Measurements from ENCODE around the gene PRPF19. TPM values are rescaled to one million over a fixed set of nuclear protein-coding genes. Genes with fewer than 3 reads are reported as not detected.

PRPF19 gene
- total and polyA plus RNA-seq, 2 of the 13 experiments (the other 11 are each of a cell fraction or from before 2014, with no cell fraction given): 27.4 to 91.1 TPM

- TF ChIP-seq, protein P1, sequence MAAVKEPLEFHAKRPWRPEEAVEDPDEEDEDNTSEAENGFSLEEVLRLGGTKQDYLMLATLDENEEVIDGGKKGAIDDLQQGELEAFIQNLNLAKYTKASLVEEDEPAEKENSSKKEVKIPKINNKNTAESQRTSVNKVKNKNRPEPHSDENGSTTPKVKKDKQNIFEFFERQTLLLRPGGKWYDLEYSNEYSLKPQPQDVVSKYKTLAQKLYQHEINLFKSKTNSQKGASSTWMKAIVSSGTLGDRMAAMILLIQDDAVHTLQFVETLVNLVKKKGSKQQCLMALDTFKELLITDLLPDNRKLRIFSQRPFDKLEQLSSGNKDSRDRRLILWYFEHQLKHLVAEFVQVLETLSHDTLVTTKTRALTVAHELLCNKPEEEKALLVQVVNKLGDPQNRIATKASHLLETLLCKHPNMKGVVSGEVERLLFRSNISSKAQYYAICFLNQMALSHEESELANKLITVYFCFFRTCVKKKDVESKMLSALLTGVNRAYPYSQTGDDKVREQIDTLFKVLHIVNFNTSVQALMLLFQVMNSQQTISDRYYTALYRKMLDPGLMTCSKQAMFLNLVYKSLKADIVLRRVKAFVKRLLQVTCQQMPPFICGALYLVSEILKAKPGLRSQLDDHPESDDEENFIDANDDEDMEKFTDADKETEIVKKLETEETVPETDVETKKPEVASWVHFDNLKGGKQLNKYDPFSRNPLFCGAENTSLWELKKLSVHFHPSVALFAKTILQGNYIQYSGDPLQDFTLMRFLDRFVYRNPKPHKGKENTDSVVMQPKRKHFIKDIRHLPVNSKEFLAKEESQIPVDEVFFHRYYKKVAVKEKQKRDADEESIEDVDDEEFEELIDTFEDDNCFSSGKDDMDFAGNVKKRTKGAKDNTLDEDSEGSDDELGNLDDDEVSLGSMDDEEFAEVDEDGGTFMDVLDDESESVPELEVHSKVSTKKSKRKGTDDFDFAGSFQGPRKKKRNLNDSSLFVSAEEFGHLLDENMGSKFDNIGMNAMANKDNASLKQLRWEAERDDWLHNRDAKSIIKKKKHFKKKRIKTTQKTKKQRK (IDR thresholded peaks at IDR 0.05; ENCODE audit: low read length): no peak
- TF ChIP-seq ZFAT (CRISPR knock-in tag; conservative IDR thresholded peaks at IDR 0.05): no peak
- TF ChIP-seq, protein P2, sequence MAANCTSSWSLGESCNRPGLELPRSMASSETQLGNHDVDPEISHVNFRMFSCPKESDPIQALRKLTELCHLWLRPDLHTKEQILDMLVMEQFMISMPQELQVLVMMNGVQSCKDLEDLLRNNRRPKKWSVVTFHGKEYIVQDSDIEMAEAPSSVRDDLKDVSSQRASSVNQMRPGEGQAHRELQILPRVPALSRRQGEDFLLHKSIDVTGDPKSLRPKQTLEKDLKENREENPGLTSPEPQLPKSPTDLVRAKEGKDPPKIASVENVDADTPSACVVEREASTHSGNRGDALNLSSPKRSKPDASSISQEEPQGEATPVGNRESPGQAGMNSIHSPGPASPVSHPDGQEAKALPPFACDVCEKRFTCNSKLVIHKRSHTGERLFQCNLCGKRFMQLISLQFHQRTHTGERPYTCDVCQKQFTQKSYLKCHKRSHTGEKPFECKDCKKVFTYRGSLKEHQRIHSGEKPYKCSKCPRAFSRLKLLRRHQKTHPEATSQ (CRISPR knock-in tag; IDR thresholded peaks at IDR 0.05; ENCODE audit: borderline replicate concordance): no peak
- TF ChIP-seq ZNF121 (CRISPR knock-in tag; IDR thresholded peaks at IDR 0.05): peak; percentile 70
- TF ChIP-seq TFAP4 (IDR thresholded peaks at IDR 0.05; ENCODE audit: borderline replicate concordance, low read depth): peak; percentile 91
- no peak for TF ChIP-seq ETV6 (CRISPR knock-in tag; conservative IDR thresholded peaks at IDR 0.05)
- TF ChIP-seq, protein P3, sequence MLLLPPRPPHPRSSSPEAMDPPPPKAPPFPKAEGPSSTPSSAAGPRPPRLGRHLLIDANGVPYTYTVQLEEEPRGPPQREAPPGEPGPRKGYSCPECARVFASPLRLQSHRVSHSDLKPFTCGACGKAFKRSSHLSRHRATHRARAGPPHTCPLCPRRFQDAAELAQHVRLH (CRISPR knock-in tag; IDR thresholded peaks at IDR 0.05; ENCODE audit: borderline replicate concordance, low read depth): peak; percentile 93; the same call in 1 of the 2 replicates
- TF ChIP-seq ZC3H13 (CRISPR knock-in tag; IDR thresholded peaks at IDR 0.05): peak; percentile 80; the same call in 1 of the 2 replicates
- TF ChIP-seq, protein P4, sequence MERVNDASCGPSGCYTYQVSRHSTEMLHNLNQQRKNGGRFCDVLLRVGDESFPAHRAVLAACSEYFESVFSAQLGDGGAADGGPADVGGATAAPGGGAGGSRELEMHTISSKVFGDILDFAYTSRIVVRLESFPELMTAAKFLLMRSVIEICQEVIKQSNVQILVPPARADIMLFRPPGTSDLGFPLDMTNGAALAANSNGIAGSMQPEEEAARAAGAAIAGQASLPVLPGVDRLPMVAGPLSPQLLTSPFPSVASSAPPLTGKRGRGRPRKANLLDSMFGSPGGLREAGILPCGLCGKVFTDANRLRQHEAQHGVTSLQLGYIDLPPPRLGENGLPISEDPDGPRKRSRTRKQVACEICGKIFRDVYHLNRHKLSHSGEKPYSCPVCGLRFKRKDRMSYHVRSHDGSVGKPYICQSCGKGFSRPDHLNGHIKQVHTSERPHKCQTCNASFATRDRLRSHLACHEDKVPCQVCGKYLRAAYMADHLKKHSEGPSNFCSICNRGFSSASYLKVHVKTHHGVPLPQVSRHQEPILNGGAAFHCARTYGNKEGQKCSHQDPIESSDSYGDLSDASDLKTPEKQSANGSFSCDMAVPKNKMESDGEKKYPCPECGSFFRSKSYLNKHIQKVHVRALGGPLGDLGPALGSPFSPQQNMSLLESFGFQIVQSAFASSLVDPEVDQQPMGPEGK (CRISPR knock-in tag; IDR thresholded peaks at IDR 0.05): peak; percentile 78
- TF ChIP-seq GFI1 (CRISPR knock-in tag; IDR thresholded peaks at IDR 0.05; ENCODE audit: borderline replicate concordance): peak; percentile 91
- TF ChIP-seq, protein P5, sequence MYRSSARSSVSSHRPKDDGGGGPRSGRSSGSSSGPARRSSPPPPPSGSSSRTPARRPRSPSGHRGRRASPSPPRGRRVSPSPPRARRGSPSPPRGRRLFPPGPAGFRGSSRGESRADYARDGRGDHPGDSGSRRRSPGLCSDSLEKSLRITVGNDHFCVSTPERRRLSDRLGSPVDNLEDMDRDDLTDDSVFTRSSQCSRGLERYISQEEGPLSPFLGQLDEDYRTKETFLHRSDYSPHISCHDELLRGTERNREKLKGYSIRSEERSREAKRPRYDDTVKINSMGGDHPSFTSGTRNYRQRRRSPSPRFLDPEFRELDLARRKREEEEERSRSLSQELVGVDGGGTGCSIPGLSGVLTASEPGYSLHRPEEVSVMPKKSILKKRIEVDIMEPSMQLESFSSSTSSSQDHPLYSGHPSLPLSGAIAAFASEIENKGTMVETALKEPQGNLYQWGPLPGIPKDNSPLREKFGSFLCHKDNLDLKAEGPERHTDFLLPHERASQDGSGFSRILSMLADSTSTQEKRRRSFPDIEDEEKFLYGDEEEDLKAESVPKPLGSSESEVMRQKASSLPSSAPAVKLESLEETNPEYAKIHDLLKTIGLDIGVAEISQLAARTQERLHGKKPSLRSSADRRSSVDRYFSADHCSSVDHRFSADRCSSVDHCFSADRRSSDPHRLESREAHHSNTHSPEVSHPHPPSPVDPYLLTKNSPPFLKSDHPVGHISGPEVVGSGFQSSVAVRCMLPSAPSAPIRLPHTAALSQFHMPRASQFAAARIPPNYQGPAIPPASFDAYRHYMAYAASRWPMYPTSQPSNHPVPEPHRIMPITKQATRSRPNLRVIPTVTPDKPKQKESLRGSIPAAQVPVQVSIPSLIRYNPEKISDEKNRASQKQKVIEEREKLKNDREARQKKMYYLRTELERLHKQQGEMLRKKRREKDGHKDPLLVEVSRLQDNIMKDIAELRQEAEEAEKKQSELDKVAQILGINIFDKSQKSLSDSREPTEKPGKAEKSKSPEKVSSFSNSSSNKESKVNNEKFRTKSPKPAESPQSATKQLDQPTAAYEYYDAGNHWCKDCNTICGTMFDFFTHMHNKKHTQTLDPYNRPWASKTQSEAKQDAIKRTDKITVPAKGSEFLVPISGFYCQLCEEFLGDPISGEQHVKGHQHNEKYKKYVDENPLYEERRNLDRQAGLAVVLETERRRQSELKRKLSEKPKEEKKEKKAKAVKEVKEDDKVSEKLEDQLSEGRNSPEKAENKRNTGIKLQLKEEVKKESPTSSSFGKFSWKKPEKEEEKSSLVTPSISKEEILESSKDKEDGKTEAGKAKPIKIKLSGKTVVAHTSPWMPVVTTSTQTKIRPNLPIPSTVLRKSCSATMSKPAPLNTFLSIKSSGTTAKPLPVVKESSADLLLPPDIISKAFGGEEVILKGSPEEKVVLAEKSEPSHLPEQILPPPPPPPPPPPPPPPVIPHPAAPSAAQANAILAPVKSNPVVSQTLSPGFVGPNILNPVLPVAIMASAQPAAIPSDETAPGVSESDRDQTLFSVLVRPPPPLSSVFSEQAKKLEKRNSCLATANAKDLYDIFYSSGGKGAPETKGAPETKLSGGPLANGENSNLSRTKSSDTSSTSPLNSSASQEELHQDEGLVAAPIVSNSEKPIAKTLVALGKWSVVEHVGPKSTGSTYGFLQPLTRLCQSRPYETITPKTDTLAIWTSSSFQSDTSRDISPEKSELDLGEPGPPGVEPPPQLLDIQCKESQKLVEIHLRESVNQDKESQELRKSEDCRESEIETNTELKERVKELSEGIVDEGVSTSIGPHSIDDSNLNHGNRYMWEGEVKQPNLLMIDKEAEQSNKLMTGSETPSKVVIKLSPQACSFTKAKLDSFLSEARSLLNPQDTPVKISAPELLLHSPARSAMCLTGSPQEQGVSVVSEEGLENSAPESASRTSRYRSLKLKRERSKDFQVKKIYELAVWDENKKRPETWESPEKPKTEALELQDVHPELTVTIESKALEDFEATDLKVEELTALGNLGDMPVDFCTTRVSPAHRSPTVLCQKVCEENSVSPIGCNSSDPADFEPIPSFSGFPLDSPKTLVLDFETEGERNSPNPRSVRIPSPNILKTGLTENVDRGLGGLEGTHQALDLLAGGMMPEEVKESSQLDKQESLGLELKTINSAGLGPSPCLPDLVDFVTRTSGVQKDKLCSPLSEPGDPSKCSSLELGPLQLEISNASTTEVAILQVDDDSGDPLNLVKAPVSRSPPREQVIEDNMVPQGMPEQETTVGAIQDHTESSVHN (CRISPR knock-in tag; IDR thresholded peaks at IDR 0.05): peak; percentile 87
- peak; percentile 92 for TF ChIP-seq ZNF264 (CRISPR knock-in tag; IDR thresholded peaks at IDR 0.05)
Measured at GRCh38 chr11:60880643-60881282, 25.6 kb downstream of the PRPF19 start (continued).

All from HepG2 (cell line).